Measurements from ENCODE around the gene ALG12. TPM values are rescaled to one million over a fixed set of nuclear protein-coding genes. Genes with fewer than 3 reads are reported as not detected.

ALG12 gene
- total RNA-seq, 1 donor from 2014 or later: 30.0 TPM

GRCh38 chr22:49915610-49916009 lies 2.6 kb downstream of the ALG12 start:
- H3K4me3 Mint-ChIP-seq: no peak overlapping the region
- DNase-seq (ENCODE audit: extremely low spot score, unreplicated experiment): no peak
- no peaks in the 10 kb centered on the region for H3K36me3 Mint-ChIP-seq
- H3K4me1 Mint-ChIP-seq (ENCODE audit: unreplicated experiment): peaks cover 3% of the 10 kb centered on the region
- no peaks in the 10 kb centered on the region for H3K9me3 Mint-ChIP-seq
- H3K27ac Mint-ChIP-seq: no peak overlapping the region
- H3K27me3 Mint-ChIP-seq: no peaks in the 10 kb centered on the region
- TF ChIP-seq CTCF (conservative IDR thresholded peaks at IDR 0.05): no peak

- H3K27ac Mint-ChIP-seq: no peak overlapping the region
- H3K4me3 Mint-ChIP-seq: no peak overlapping the region
- no peaks in the 10 kb centered on the region for H3K27me3 Mint-ChIP-seq
- no peak for TF ChIP-seq CTCF (conservative IDR thresholded peaks at IDR 0.05)
- H3K9me3 Mint-ChIP-seq: no peaks in the 10 kb centered on the region
- DNase-seq (ENCODE audit: extremely low spot score, unreplicated experiment): no peak
- H3K4me1 Mint-ChIP-seq (ENCODE audit: unreplicated experiment): no peaks in the 10 kb centered on the region
- no peaks in the 10 kb centered on the region for H3K36me3 Mint-ChIP-seq
Measured at GRCh38 chr22:49914256-49914655, 4.0 kb downstream of the ALG12 start.

- Mint-ChIP-seq H3K27me3 (no peaks in the 10 kb centered on the region), H3K27ac (no peak overlapping the region), H3K9me3 (no peaks in the 10 kb centered on the region), H3K4me3 (no peak overlapping the region), H3K4me1 (ENCODE audit: unreplicated experiment) (no peaks in the 10 kb centered on the region), H3K36me3 (no peaks in the 10 kb centered on the region)
- no peak for TF ChIP-seq CTCF (conservative IDR thresholded peaks at IDR 0.05)
- no peak for DNase-seq (ENCODE audit: extremely low spot score, unreplicated experiment)
Measured at GRCh38 chr22:49913446-49913845, 4.8 kb downstream of the ALG12 start.

GRCh38 chr22:49913026-49913425 lies 5.2 kb downstream of the ALG12 start:
- no peaks in the 10 kb centered on the region for H3K4me1 Mint-ChIP-seq (ENCODE audit: unreplicated experiment)
- H3K9me3 Mint-ChIP-seq: no peaks in the 10 kb centered on the region
- TF ChIP-seq CTCF (conservative IDR thresholded peaks at IDR 0.05): no peak
- H3K27me3 Mint-ChIP-seq: no peaks in the 10 kb centered on the region
- H3K4me3 Mint-ChIP-seq: no peak overlapping the region
- H3K36me3 Mint-ChIP-seq: no peaks in the 10 kb centered on the region
- no peak overlapping the region for H3K27ac Mint-ChIP-seq
- DNase-seq (ENCODE audit: extremely low spot score, unreplicated experiment): no peak

GRCh38 chr22:49911881-49912625 lies 6.2 kb downstream of the ALG12 start:
- no peaks in the 10 kb centered on the region for H3K9me3 Mint-ChIP-seq
- DNase-seq (ENCODE audit: extremely low spot score, unreplicated experiment): no peak
- TF ChIP-seq CTCF (conservative IDR thresholded peaks at IDR 0.05): no peak
- no peaks in the 10 kb centered on the region for H3K4me1 Mint-ChIP-seq (ENCODE audit: unreplicated experiment)
- H3K36me3 Mint-ChIP-seq: peaks cover 8% of the 10 kb centered on the region
- H3K27ac Mint-ChIP-seq: no peak overlapping the region
- H3K4me3 Mint-ChIP-seq: no peak overlapping the region
- no peaks in the 10 kb centered on the region for H3K27me3 Mint-ChIP-seq
